PFSK-1 (cell line): ENCODE data around the gene DISP2.

ENCODE experiments used
- POLR2AphosphoS5 ChIP-seq: IDR thresholded peaks from 2 replicates; pipeline ENCODE4 v1.6.1; 2012; ENCODE audit warnings: low read depth, mild to moderate bottlenecking, control low read depth, low read length, moderate library complexity
- REST ChIP-seq, 2 experiments: IDR thresholded peaks; 2 replicates each; pipeline versions ENCODE4 v1.6.1 to v1.8.0; 2011 to 2012; ENCODE audit warnings: low read depth in 2 of 2, low read length in 2 of 2, control low read depth in 1 of 2, inconsistent platforms in 1 of 2, mild to moderate bottlenecking in 1 of 2, moderate library complexity in 1 of 2; ENCODE audit not compliant: insufficient read depth in 1 of 2
- SIN3A ChIP-seq: IDR thresholded peaks from 2 replicates; pipeline ENCODE4 v1.6.1; 2012; ENCODE audit warnings: mild to moderate bottlenecking, low read length, moderate library complexity, borderline replicate concordance; ENCODE audit not compliant: insufficient read depth
- TAF1 ChIP-seq: IDR thresholded peaks from 2 replicates; pipeline ENCODE4 v1.6.1; 2012; ENCODE audit warnings: low read length, control low read depth, borderline replicate concordance; ENCODE audit not compliant: insufficient read depth

- TF ChIP-seq REST (IDR thresholded peaks at IDR 0.05; ENCODE audit: insufficient read depth in 1 of 2, low read depth in 2 of 2, low read length in 2 of 2) (no peak), TAF1 (no peak), POLR2AphosphoS5 (no peak), SIN3A (no peak)
These were observed 18.9 kb upstream of the DISP2 start for GRCh38 chr15:40338921-40339620.
